ENCODE results near the gene PYGB. TPM values are rescaled to one million over a fixed set of nuclear protein-coding genes. Genes with fewer than 3 reads are reported as not detected.

PYGB gene
- total and polyA plus RNA-seq, 2 donors (not counting 1 experiment from before 2014, with no cell fraction given) = 22.5 to 30.6 TPM

- peaks cover 8% of the 10 kb centered on the region for H3K4me1 Mint-ChIP-seq
- H3K4me3 ChIP-seq (ENCODE audit: control extremely low read depth in 1 of 5, extremely low read depth in 1 of 5, insufficient read depth in 1 of 5, low read depth in 2 of 5, low read length in 4 of 5) = no peak overlapping the region
- CTCF ChIA-PET = no interaction called here
- H3K9me3 ChIP-seq (ENCODE audit: control extremely low read depth in 1 of 3, control insufficient read depth in 2 of 3, insufficient read depth in 1 of 3, low read length in 2 of 3) = no peaks in the 10 kb centered on the region
- no peak overlapping the region for H3K9ac ChIP-seq (ENCODE audit: low read length)
- H4K20me1 ChIP-seq (ENCODE audit: control insufficient read depth, insufficient read depth, low read length, poor library complexity, severe bottlenecking) = no peaks in the 10 kb centered on the region
- no peaks in the 10 kb centered on the region for H3K27me3 ChIP-seq (replicated peaks in 1 of 4; ENCODE audit: control extremely low read depth in 1 of 4, control insufficient read depth in 3 of 4, insufficient read depth in 4 of 4, low read length in 3 of 4)
- peaks cover 0 to 31% of the 10 kb centered on the region in 2 experiments for H3K36me3 ChIP-seq (replicated peaks in 1 of 2; ENCODE audit: control extremely low read depth in 1 of 2, control insufficient read depth in 1 of 2, extremely low read depth in 1 of 2, insufficient read depth in 2 of 2, low read length in 1 of 2)
- H3K4me3 Mint-ChIP-seq = no peak overlapping the region
- 98% methylated on average over 9 of the region's 12 CpGs for WGBS (ENCODE audit: insufficient coverage)
- H2AFZ ChIP-seq (ENCODE audit: insufficient read depth, low read depth, low read length, poor library complexity, severe bottlenecking) = no peak overlapping the region
- intact Hi-C loops (cut with micrococcal nuclease) = no loop called here
- no peak overlapping the region for H3K27ac ChIP-seq (ENCODE audit: low read length in 2 of 2)
- no peaks in the 10 kb centered on the region for H3K4me1 ChIP-seq (ENCODE audit: control insufficient read depth in 2 of 2, insufficient read depth in 2 of 2, low read length in 2 of 2)
- H3K27me3 Mint-ChIP-seq = no peaks in the 10 kb centered on the region
- POLR2A ChIA-PET = no interaction called here
- ATAC-seq (ENCODE audit: low read depth) (no peak), DNase-seq (no peak)
- no peak overlapping the region for H3K4me2 ChIP-seq (replicated peaks; ENCODE audit: low read depth, low read length, poor library complexity, severe bottlenecking)
- no peaks in the 10 kb centered on the region for H3K9me3 Mint-ChIP-seq (ENCODE audit: insufficient read depth)
- TF ChIP-seq EZH2 (IDR thresholded peaks at IDR 0.05; ENCODE audit: borderline replicate concordance, insufficient read depth, low read depth, low read length, poor library complexity, severe bottlenecking) = no peak
- TF ChIP-seq, protein P1, sequence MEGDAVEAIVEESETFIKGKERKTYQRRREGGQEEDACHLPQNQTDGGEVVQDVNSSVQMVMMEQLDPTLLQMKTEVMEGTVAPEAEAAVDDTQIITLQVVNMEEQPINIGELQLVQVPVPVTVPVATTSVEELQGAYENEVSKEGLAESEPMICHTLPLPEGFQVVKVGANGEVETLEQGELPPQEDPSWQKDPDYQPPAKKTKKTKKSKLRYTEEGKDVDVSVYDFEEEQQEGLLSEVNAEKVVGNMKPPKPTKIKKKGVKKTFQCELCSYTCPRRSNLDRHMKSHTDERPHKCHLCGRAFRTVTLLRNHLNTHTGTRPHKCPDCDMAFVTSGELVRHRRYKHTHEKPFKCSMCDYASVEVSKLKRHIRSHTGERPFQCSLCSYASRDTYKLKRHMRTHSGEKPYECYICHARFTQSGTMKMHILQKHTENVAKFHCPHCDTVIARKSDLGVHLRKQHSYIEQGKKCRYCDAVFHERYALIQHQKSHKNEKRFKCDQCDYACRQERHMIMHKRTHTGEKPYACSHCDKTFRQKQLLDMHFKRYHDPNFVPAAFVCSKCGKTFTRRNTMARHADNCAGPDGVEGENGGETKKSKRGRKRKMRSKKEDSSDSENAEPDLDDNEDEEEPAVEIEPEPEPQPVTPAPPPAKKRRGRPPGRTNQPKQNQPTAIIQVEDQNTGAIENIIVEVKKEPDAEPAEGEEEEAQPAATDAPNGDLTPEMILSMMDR (IDR thresholded peaks at IDR 0.05) = no peak
- H3K27ac Mint-ChIP-seq = no peak overlapping the region
- H3K79me2 ChIP-seq (ENCODE audit: control insufficient read depth, insufficient read depth, low read length) = no peaks in the 10 kb centered on the region
Observed at GRCh38 chr20:25270829-25271251, 23.0 kb downstream of the PYGB start.

- no peaks in the 10 kb centered on the region for H4K20me1 ChIP-seq (ENCODE audit: control insufficient read depth, insufficient read depth, low read length, poor library complexity, severe bottlenecking)
- TF ChIP-seq, protein P1 (IDR thresholded peaks at IDR 0.05) = no peak
- no peak for TF ChIP-seq EZH2 (IDR thresholded peaks at IDR 0.05; ENCODE audit: borderline replicate concordance, insufficient read depth, low read depth, low read length, poor library complexity, severe bottlenecking)
- no peaks in the 10 kb centered on the region for H3K27me3 Mint-ChIP-seq
- no peak overlapping the region for H3K4me3 Mint-ChIP-seq
- peaks cover 0 to 33% of the 10 kb centered on the region in 2 experiments for H3K36me3 ChIP-seq (replicated peaks in 1 of 2; ENCODE audit: control extremely low read depth in 1 of 2, control insufficient read depth in 1 of 2, extremely low read depth in 1 of 2, insufficient read depth in 2 of 2, low read length in 1 of 2)
- ATAC-seq (ENCODE audit: low read depth) (no peak), DNase-seq (no peak)
- H3K9ac ChIP-seq (ENCODE audit: low read length) = no peak overlapping the region
- CTCF ChIA-PET = no interaction called here
- H3K27ac Mint-ChIP-seq = no peak overlapping the region
- intact Hi-C loops (cut with micrococcal nuclease) = no loop called here
- H3K79me2 ChIP-seq (ENCODE audit: control insufficient read depth, insufficient read depth, low read length) = no peaks in the 10 kb centered on the region
- peaks cover 7% of the 10 kb centered on the region for H3K4me1 Mint-ChIP-seq
- no peaks in the 10 kb centered on the region for H3K9me3 Mint-ChIP-seq (ENCODE audit: insufficient read depth)
- H3K4me3 ChIP-seq (ENCODE audit: control extremely low read depth in 1 of 5, extremely low read depth in 1 of 5, insufficient read depth in 1 of 5, low read depth in 2 of 5, low read length in 4 of 5) = no peak overlapping the region
- WGBS (ENCODE audit: insufficient coverage) = 99% methylated on average over 7 of the region's 13 CpGs
- no peaks in the 10 kb centered on the region for H3K27me3 ChIP-seq (replicated peaks in 1 of 4; ENCODE audit: control extremely low read depth in 1 of 4, control insufficient read depth in 3 of 4, insufficient read depth in 4 of 4, low read length in 3 of 4)
- H2AFZ ChIP-seq (ENCODE audit: insufficient read depth, low read depth, low read length, poor library complexity, severe bottlenecking) = no peak overlapping the region
- no peaks in the 10 kb centered on the region for H3K9me3 ChIP-seq (ENCODE audit: control extremely low read depth in 1 of 3, control insufficient read depth in 2 of 3, insufficient read depth in 1 of 3, low read length in 2 of 3)
- no peak overlapping the region for H3K27ac ChIP-seq (ENCODE audit: low read length in 2 of 2)
- H3K4me2 ChIP-seq (replicated peaks; ENCODE audit: low read depth, low read length, poor library complexity, severe bottlenecking) = no peak overlapping the region
- H3K4me1 ChIP-seq (ENCODE audit: control insufficient read depth in 2 of 2, insufficient read depth in 2 of 2, low read length in 2 of 2) = no peaks in the 10 kb centered on the region
- POLR2A ChIA-PET = no interaction called here
Observed at GRCh38 chr20:25271486-25272222, 23.8 kb downstream of the PYGB start.

Measured in B cell (primary cell).